ENCODE results near the gene FAF2. TPM values are rescaled to one million over a fixed set of nuclear protein-coding genes. Genes with fewer than 3 reads are reported as not detected.

The FAF2 gene

Small RNA genes lying within 50 kb of the gene (small RNA-seq; reads per million reads assigned to genes)
- gene AC010297.1 (ENCODE audit: insufficient read depth) = not detected
- not detected for gene RF00019 (ENCODE audit: insufficient read depth)
- not detected for gene RN7SL684P (ENCODE audit: insufficient read depth)
